RWPE1 (cell line): ENCODE results near the gene AIM2.

Experiments
- CTCF ChIA-PET: fragments of 350-600 bp; sonication (Branson Sonifier 250); formaldehyde crosslinking; extraction: SDS; loops from one replicate; lab custom pipeline; 2021; lab: Yijun Ruan, JAX
- POLR2A ChIA-PET: fragments of 400-600 bp; formaldehyde crosslinking; extraction: SDS; loops from one replicate; lab custom pipeline; 2020; ENCODE audit warnings: antibody characterized with exemption; ENCODE audit not compliant: low non-redundant PET; lab: Yijun Ruan, JAX
- DNase-seq: peaks from one replicate; pipeline ENCODE4 v3.0.0; 2012; ENCODE audit warnings: low spot score
- H3K27ac ChIP-seq: fragments of 450-650 bp; 2 replicates; pipeline ENCODE4 v1.5.1; 2017
- TF ChIP-seq, protein P1 (sequence below): fragments of 450-650 bp; conservative IDR thresholded peaks from 2 replicates; pipeline ENCODE4 v1.5.1; 2017; ENCODE audit warnings: low read depth, mild to moderate bottlenecking

AIM2 gene

DNA sequence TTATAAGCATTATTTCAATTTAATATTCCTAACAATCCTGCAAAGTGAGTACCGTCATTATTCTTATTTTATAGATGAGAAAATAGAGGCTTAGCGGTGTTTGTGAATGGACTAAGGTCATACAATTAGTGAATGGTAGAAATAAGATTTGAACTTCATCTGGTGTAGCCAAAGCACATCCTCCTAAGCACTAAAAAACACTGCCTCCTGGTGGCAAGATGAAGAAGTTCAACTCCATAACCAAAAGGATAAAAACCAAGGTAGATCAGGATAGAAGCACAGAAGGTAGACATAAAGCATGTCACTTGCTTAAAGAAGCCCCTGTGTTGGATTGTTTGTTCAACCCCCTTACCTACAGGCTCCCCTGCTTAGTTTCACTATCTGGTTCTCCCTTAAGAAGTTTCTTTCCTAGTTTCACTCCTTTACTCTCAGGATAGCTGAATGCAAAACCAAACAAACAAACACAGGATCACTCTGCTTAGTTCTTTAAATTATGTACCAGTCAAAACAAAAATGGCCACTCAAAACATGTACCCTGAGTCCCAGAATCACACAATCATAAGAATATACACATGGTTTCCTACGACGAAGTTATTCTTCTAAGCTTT, 12.7 kb upstream of the AIM2 start:
- CTCF ChIA-PET = interaction anchor here (0.7 kb wide), 1 partner anchor 16 kb away, joined by 3 read pairs; no protein-coding TSS in a partner anchor
- no peak for DNase-seq
- H3K27ac ChIP-seq = no peak overlapping the region
- TF ChIP-seq, protein P1, sequence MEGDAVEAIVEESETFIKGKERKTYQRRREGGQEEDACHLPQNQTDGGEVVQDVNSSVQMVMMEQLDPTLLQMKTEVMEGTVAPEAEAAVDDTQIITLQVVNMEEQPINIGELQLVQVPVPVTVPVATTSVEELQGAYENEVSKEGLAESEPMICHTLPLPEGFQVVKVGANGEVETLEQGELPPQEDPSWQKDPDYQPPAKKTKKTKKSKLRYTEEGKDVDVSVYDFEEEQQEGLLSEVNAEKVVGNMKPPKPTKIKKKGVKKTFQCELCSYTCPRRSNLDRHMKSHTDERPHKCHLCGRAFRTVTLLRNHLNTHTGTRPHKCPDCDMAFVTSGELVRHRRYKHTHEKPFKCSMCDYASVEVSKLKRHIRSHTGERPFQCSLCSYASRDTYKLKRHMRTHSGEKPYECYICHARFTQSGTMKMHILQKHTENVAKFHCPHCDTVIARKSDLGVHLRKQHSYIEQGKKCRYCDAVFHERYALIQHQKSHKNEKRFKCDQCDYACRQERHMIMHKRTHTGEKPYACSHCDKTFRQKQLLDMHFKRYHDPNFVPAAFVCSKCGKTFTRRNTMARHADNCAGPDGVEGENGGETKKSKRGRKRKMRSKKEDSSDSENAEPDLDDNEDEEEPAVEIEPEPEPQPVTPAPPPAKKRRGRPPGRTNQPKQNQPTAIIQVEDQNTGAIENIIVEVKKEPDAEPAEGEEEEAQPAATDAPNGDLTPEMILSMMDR = peak; percentile 31
- POLR2A ChIA-PET = no interaction called here

DNA sequence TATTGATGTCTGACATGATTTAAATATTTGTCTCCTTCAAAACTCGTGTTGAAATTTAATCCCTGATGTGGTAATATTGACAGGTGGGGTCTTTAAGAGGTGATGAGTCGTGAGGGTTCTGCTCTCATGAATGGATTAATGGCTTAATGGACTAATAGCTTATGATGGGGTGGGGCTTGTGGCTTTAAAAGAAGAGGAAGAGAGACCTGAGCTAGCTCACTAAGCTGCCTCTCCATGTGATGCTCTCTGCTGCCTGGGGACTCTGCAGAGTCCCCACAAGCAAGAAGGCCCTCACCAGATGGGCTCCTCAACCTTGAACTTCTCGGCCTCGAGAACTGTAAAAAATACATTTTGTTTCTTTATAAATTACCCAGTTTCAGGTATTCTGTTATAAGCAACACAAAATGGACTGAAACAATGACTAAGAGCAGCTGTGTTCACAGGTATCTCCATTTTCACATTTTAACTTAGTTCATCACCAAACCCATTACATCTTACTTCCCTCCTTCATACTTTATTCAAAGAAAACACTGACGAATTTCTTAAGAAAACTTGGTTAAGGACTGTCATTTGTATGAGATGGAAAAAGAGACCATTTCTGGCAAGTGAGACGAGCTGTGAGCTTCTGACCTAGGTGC, 12.1 kb upstream of the AIM2 start:
- POLR2A ChIA-PET = no interaction called here
- H3K27ac ChIP-seq = no peak overlapping the region
- DNase-seq = no peak
- CTCF ChIA-PET = interaction anchor here (0.5 to 0.7 kb wide), 3 partner anchors 16 to 966 kb away, joined by 3 read pairs; no protein-coding TSS in a partner anchor
- TF ChIP-seq, protein P1 = no peak

DNA sequence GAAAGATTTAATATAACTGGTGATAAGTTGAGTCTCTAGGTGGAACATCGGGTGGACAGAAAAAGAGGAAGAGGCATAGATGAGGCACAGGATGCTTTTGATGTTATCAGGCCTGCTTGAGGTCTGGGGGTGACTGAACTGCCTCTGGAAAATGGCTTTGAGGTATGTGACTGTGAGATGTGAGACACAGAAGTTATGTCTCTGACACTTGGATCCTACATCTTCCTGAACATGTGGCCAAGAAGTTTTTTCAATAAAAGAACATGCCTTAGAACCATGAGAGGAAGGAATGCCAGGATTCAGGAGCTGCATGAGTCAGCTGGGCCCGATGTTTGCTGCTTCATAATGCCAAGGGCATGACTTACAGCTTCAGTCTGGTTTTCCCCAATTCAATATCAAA, 11.5 kb upstream of the AIM2 start:
- no peak overlapping the region for H3K27ac ChIP-seq
- ChIA-PET POLR2A (no interaction called here), CTCF (interaction anchor here (0.5 to 0.7 kb wide), 2 partner anchors 150 to 965 kb away, joined by 3 read pairs; no protein-coding TSS in a partner anchor)
- TF ChIP-seq, protein P1 = no peak
- peak; percentile 43 for DNase-seq

DNA sequence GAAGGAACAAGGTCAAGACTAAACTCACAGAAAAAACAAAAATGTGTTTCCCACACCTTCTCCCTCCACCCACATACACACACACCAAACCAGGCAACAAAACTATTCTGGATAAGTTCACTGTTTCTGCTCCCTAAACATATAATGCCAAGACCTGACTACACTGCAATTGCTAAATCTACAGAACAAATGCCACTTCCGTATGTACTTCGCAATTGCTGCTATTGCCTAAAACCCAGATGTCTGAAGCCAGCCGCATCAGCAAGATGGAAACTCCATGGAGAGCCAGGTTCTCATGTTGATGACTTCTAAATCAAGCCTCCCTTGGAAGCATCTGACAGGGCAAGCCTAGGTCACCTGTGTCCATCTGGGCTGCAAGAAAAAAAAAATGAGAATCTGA, 8.3 kb upstream of the AIM2 start:
- DNase-seq = no peak
- TF ChIP-seq, protein P1 = no peak
- no peak overlapping the region for H3K27ac ChIP-seq
- ChIA-PET CTCF (no interaction called here), POLR2A (no interaction called here)

DNA sequence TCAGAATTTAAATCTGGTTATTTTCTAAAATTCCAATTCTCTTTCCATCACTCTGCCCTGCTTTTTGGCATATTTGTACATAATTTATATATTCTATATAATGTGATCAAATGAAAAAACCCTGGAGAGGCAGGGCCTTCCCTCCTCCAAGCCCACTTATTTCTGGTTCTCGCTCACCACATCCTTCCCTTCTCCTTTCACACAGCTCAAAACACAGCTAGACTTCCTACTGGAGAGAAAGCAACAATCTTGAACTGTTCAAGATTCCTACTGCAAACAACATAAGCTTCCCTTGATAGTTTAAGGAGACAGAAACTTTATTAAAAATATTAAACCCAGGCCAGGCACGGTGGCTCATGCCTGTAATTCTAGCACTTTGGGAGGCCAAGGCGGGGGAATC, 7.6 kb upstream of the AIM2 start:
- POLR2A ChIA-PET = no interaction called here
- no peak overlapping the region for H3K27ac ChIP-seq
- CTCF ChIA-PET = no interaction called here
- TF ChIP-seq, protein P1 = no peak
- DNase-seq = no peak

DNA sequence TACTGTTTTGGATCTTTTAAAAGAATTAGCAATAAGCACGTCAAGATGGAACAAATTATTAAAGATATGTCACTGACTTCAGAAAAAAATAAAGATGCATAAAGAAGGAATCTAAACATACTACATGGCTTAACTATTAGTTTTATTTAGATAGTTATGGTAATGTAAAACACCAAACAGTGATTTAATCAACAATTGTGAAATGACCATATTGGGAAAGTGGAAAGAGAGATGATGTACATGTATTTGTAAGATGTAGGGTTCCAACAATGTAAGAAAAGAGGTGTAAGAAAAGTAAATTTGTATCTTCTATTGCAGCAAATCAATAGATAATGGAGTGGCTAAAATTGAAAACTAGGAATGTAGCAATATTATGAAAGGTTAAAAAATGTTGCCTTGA, 6.4 kb upstream of the AIM2 start:
- TF ChIP-seq, protein P1 = no peak
- no peak for DNase-seq
- POLR2A ChIA-PET = no interaction called here
- CTCF ChIA-PET = interaction anchor here (0.7 kb wide), 1 partner anchor 676 kb away, joined by 4 read pairs; no protein-coding TSS in a partner anchor
- no peak overlapping the region for H3K27ac ChIP-seq
